A549 (cell line): ENCODE results near the gene CD99L2. TPM values are rescaled to one million over a fixed set of nuclear protein-coding genes. Genes with fewer than 3 reads are reported as not detected.

Source experiments
- ATAC-seq, 2 experiments: fragments of 200-7000 bp in 1 of 2; fragments of >200 bp in 1 of 2; cut with Nextera tagmentation in 1 of 2; cut with Tn5 transposase in 1 of 2; 3 replicates each; pipeline versions ENCODE4 v1.8.0 to v1.9.1; 2018 to 2020; ENCODE audit warnings: mild to moderate bottlenecking in 1 of 2, moderate library complexity in 1 of 2
- CTCF ChIA-PET: fragments of 300-600 bp; sonication (Branson Sonifier 250); formaldehyde crosslinking; extraction: SDS; loops from one replicate; lab custom pipeline; 2021; ENCODE audit warnings: antibody characterized with exemption, inconsistent platforms; lab: Yijun Ruan, JAX
- POLR2A ChIA-PET: fragments of 350-600 bp; formaldehyde crosslinking; extraction: SDS; loops from one replicate; lab custom pipeline; 2021; ENCODE audit warnings: antibody characterized with exemption, inconsistent platforms; lab: Yijun Ruan, JAX
- DNase-seq, 2 experiments: peaks; one replicate each; pipeline versions ENCODE4 v3.0.0 to v3.0.0-alpha.2; 2011 to 2016; ENCODE audit warnings: low read depth in 1 of 2, low spot score in 1 of 2
- FAIRE-seq: peaks from 2 replicates; lab custom pipeline; 2011; peaks lifted over from hg19 to GRCh38; lab: Jason Lieb, UNC
- H3K27ac ChIP-seq, 2 experiments: fragments of >200 bp; sonication (Bioruptor Twin); formaldehyde crosslinking; 3 replicates each; pipeline ENCODE4 v1.5.1; 2016 to 2017
- H3K4me1 ChIP-seq: fragments of >200 bp; sonication (Bioruptor Twin); formaldehyde crosslinking; 3 replicates; pipeline ENCODE4 v1.6.1; 2016
- H3K4me2 ChIP-seq: fragments of >200 bp; sonication (Bioruptor Twin); formaldehyde crosslinking; 3 replicates; pipeline ENCODE4 v1.6.1; 2016
- H3K4me3 ChIP-seq: fragments of >200 bp; sonication (Bioruptor Twin); formaldehyde crosslinking; 3 replicates; pipeline ENCODE4 v1.5.1; 2016
- H3K9me3 ChIP-seq: fragments of >200 bp; sonication (Bioruptor Twin); formaldehyde crosslinking; 3 replicates; pipeline ENCODE4 v1.6.1; 2016
- CBX2 ChIP-seq: fragments of 200-600 bp; sonication (generic); IDR thresholded peaks from 2 replicates; pipeline ENCODE4 v1.6.1; 2016; ENCODE audit warnings: low read depth, mild to moderate bottlenecking, borderline replicate concordance
- CEBPB ChIP-seq, 2 experiments: fragments of >200 bp in 1 of 2; sonication (Bioruptor Twin) in 1 of 2; formaldehyde crosslinking in 1 of 2; IDR thresholded peaks; 2 replicates each; pipeline ENCODE4 v1.6.1; 2012 to 2016
- CHD4 ChIP-seq: fragments of 200-600 bp; sonication (generic); IDR thresholded peaks from 2 replicates; pipeline ENCODE4 v1.6.1; 2016; ENCODE audit warnings: antibody characterized with exemption, mild to moderate bottlenecking, borderline replicate concordance
- EP300 ChIP-seq, 2 experiments: fragments of >200 bp; sonication (Bioruptor Twin); formaldehyde crosslinking; IDR thresholded peaks; 2 replicates in 1 of 2; 3 replicates in 1 of 2; pipeline ENCODE4 v1.6.1; 2016 to 2017
- FOSB ChIP-seq: fragments of 250-450 bp; sonication (Bioruptor Pico); IDR thresholded peaks from 2 replicates; pipeline ENCODE4 v1.5.0; 2020; ENCODE audit warnings: mild to moderate bottlenecking, moderate library complexity
- FOSL2 ChIP-seq, 2 experiments: fragments of 450-650 bp in 1 of 2; fragments of >200 bp in 1 of 2; sonication (Bioruptor Twin) in 1 of 2; formaldehyde crosslinking; IDR thresholded peaks; 2 replicates each; pipeline versions ENCODE4 v1.5.0 to v1.6.1; 2016 to 2020; ENCODE audit warnings: mild to moderate bottlenecking in 1 of 2, moderate library complexity in 1 of 2
- GATA3 ChIP-seq: IDR thresholded peaks from 2 replicates; pipeline ENCODE4 v1.6.1; 2012; ENCODE audit warnings: borderline replicate concordance
- KDM1A ChIP-seq: fragments of 200-600 bp; sonication (generic); IDR thresholded peaks from 2 replicates; pipeline ENCODE4 v1.6.1; 2016; ENCODE audit warnings: low read depth, mild to moderate bottlenecking
- MAFK ChIP-seq: fragments of 450-650 bp; IDR thresholded peaks from 2 replicates; pipeline ENCODE4 v1.6.1; 2014; ENCODE audit not compliant: partially characterized antibody
- POLR2A ChIP-seq: IDR thresholded peaks from 2 replicates; pipeline ENCODE4 v1.6.1; 2012; ENCODE audit warnings: mild to moderate bottlenecking, low read length
- RNF2 ChIP-seq: fragments of 200-600 bp; sonication (generic); IDR thresholded peaks from 2 replicates; pipeline ENCODE4 v1.6.1; 2016; ENCODE audit warnings: low read depth, mild to moderate bottlenecking, antibody characterized with exemption, moderate library complexity, borderline replicate concordance
- SMC3 ChIP-seq: fragments of >200 bp; sonication (Bioruptor Twin); formaldehyde crosslinking; IDR thresholded peaks from 3 replicates; pipeline ENCODE4 v1.6.1; 2018; ENCODE audit warnings: inconsistent platforms
- ZNF302 ChIP-seq: fragments of 250-450 bp; sonication (Bioruptor Pico); IDR thresholded peaks from 2 replicates; pipeline ENCODE4 v1.9.0; 2021; ENCODE audit warnings: inconsistent platforms, mild to moderate bottlenecking, moderate library complexity
- ZSCAN20 ChIP-seq: fragments of 250-450 bp; sonication (Bioruptor Pico); IDR thresholded peaks from 2 replicates; pipeline ENCODE4 v1.8.0; 2022; ENCODE audit warnings: mild to moderate bottlenecking, moderate library complexity
- WGBS: methylation state at CpG from one replicate; pipeline ENCODE4 v1.1.6; 2017; ENCODE audit errors: missing lambda C conversion rate; 5-methylcytosine and 5-hydroxymethylcytosine counted together
- polyA plus RNA-seq, 4 experiments: library from polyadenylated mRNA; depleted of rRNA in 3 of 4; stranded (reverse); fragments of >200 nt; fragmentation: RNase III in 1 of 4; extraction: RNeasy Plus Mini Kit Qiagen cat#74134 plus additional on column Dnase treatment in 1 of 4; gene quantifications; 2 replicates in 3 of 4; 3 replicates in 1 of 4; pipeline ENCODE4 v1.2.3, GENCODE V29; 2011 to 2017
- TF ChIP-seq, protein P1 (sequence below): fragments of 250-450 bp; sonication (Bioruptor Pico); IDR thresholded peaks from 2 replicates; pipeline ENCODE4 v1.5.0; 2020; ENCODE audit warnings: low read depth, mild to moderate bottlenecking, moderate library complexity
- TF ChIP-seq, protein P2 (sequence below): fragments of 450-650 bp; IDR thresholded peaks from 2 replicates; pipeline ENCODE4 v1.6.1; 2014; ENCODE audit warnings: antibody characterized with exemption
- TF ChIP-seq, protein P3 (sequence below): fragments of 150-350 bp; IDR thresholded peaks from 2 replicates; pipeline ENCODE4 v1.6.1; 2014; ENCODE audit warnings: low read depth, mild to moderate bottlenecking, low read length
- TF ChIP-seq, protein P4 (sequence below): fragments of 200-600 bp; sonication (generic); IDR thresholded peaks from 2 replicates; pipeline ENCODE4 v1.6.1; 2016; ENCODE audit warnings: antibody characterized with exemption, mild to moderate bottlenecking, moderate library complexity
- TF ChIP-seq, protein P5 (sequence below): IDR thresholded peaks from 2 replicates; pipeline ENCODE4 v1.6.1; 2012; ENCODE audit warnings: low read depth, borderline replicate concordance
- TF ChIP-seq, protein P6 (sequence below): fragments of 250-450 bp; sonication (Bioruptor Pico); IDR thresholded peaks from 2 replicates; pipeline ENCODE4 v1.5.0; 2021; ENCODE audit warnings: mild to moderate bottlenecking, moderate library complexity, borderline replicate concordance

The CD99L2 gene
- polyA plus RNA-seq, 2 of the 4 experiments (the other 2 are of a cell fraction): 50.5 to 66.5 TPM

DNA sequence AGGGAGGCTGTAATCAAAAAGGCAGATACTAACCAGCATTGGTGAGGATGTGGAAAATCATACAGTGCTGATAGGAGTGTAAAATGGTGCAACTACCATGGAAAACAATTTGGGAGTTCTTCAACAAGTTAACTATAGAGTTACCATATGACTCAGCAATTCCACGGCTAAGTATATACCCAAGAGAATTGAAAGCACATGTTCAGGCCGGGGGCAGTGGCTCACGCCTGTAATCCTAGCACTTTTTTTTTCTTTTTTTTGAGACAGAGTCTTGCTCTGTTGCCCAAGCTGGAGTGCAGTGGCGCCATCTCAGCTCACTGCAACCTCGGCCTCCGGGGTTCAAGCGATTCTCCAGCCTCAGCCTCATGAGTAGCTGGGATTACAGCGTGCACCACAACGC is 15.0 kb upstream of the CD99L2 start:
- H3K4me1 ChIP-seq: no peaks in the 10 kb centered on the region
- H3K27ac ChIP-seq: peak overlapping the region; percentile 39 to 55; a peak in 4 of 6 replicates
- DNase-seq: no peak
- FAIRE-seq: no peak
- H3K4me3 ChIP-seq: no peak overlapping the region
- H3K9me3 ChIP-seq: no peaks in the 10 kb centered on the region
- POLR2A ChIA-PET: no interaction called here
- WGBS: 81% methylated on average over 9 of the region's 9 CpGs
- TF ChIP-seq MAFK: peak; percentile 67
- TF ChIP-seq, protein P1, sequence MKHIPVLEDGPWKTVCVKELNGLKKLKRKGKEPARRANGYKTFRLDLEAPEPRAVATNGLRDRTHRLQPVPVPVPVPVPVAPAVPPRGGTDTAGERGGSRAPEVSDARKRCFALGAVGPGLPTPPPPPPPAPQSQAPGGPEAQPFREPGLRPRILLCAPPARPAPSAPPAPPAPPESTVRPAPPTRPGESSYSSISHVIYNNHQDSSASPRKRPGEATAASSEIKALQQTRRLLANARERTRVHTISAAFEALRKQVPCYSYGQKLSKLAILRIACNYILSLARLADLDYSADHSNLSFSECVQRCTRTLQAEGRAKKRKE (CRISPR knock-in tag): no peak
- no peak for TF ChIP-seq FOSL2 (IDR thresholded peaks at IDR 0.05)
- TF ChIP-seq FOSL2 (CRISPR knock-in tag; IDR thresholded peaks at IDR 0.05): no peak
- H3K4me2 ChIP-seq: no peak overlapping the region
- CTCF ChIA-PET: no interaction called here
- ATAC-seq: no peak

DNA sequence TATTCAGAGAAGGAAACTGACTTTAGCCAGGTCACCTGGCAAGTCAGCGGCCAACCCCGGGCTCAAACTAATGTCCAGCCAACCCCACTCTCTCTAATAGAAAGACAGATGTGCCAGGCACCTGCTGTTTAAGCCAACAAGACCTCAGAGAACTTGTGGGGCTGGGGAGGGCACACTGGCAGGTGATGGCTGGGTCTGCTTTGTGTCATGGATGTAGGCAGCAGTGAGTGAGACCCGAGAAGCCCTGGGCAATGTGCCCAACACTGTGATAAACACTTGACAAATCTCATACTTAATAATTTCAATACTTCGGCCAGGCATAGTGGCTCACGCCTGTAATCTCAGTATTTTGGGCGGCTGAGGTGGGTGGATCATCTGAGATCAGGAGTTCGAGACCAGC is 9.0 kb upstream of the CD99L2 start:
- POLR2A ChIA-PET: no interaction called here
- FAIRE-seq (no peak), ATAC-seq (no peak), DNase-seq (no peak)
- H3K4me3 ChIP-seq: no peak overlapping the region
- TF ChIP-seq, protein P2, sequence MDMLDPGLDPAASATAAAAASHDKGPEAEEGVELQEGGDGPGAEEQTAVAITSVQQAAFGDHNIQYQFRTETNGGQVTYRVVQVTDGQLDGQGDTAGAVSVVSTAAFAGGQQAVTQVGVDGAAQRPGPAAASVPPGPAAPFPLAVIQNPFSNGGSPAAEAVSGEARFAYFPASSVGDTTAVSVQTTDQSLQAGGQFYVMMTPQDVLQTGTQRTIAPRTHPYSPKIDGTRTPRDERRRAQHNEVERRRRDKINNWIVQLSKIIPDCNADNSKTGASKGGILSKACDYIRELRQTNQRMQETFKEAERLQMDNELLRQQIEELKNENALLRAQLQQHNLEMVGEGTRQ: no peak
- TF ChIP-seq ZNF302 (CRISPR knock-in tag): no peak
- TF ChIP-seq, protein P3, sequence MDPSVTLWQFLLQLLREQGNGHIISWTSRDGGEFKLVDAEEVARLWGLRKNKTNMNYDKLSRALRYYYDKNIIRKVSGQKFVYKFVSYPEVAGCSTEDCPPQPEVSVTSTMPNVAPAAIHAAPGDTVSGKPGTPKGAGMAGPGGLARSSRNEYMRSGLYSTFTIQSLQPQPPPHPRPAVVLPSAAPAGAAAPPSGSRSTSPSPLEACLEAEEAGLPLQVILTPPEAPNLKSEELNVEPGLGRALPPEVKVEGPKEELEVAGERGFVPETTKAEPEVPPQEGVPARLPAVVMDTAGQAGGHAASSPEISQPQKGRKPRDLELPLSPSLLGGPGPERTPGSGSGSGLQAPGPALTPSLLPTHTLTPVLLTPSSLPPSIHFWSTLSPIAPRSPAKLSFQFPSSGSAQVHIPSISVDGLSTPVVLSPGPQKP: no peak
- TF ChIP-seq POLR2A: no peak
- no peak for TF ChIP-seq FOSB
- H3K4me2 ChIP-seq: no peak overlapping the region
- WGBS: 89% methylated on average over 7 of the region's 7 CpGs
- H3K27ac ChIP-seq: no peak overlapping the region
- CTCF ChIA-PET: no interaction called here
- no peaks in the 10 kb centered on the region for H3K9me3 ChIP-seq
- H3K4me1 ChIP-seq: peaks cover 6% of the 10 kb centered on the region; the same call in 1 of the 3 replicates

DNA sequence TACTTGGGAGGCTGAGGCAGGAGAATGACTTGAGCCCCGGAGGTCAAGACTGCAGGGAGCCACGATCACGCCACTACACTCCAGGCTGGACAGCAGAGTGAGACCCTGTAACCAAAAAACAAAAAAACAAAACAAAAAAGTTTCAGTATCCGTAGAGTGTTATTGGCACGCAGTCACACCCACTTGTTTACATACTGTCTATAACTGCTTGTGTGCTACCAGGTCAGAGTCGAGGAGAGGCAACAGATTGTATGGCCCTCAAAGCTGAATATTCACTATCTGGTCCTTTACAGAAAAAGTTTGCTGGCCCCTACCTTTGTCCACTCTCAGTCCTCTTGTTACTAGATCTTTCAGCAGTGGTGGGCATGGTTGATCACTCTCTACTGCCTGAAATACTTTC is 8.2 kb upstream of the CD99L2 start:
- peaks cover 8% of the 10 kb centered on the region; the same call in 1 of the 3 replicates for H3K4me1 ChIP-seq
- no peak overlapping the region for H3K27ac ChIP-seq
- DNase-seq: no peak
- H3K4me2 ChIP-seq: no peak overlapping the region
- no peak overlapping the region for H3K4me3 ChIP-seq
- 86% methylated on average over 6 of the region's 6 CpGs for WGBS
- ChIA-PET POLR2A (no interaction called here), CTCF (interaction anchor here (0.7 kb wide), 1 partner anchor 1263 kb away, joined by 3 read pairs; no protein-coding TSS in a partner anchor)
- ATAC-seq: no peak
- FAIRE-seq: no peak
- H3K9me3 ChIP-seq: no peaks in the 10 kb centered on the region
- TF ChIP-seq CHD4 (no peak), EP300 (IDR thresholded peaks at IDR 0.05) (no peak), SMC3 (no peak), RNF2 (no peak), GATA3 (no peak), ZNF302 (CRISPR knock-in tag) (no peak), KDM1A (no peak), CEBPB (IDR thresholded peaks at IDR 0.05) (no peak), CBX2 (no peak), ZSCAN20 (CRISPR knock-in tag) (no peak)
- TF ChIP-seq, protein P4, sequence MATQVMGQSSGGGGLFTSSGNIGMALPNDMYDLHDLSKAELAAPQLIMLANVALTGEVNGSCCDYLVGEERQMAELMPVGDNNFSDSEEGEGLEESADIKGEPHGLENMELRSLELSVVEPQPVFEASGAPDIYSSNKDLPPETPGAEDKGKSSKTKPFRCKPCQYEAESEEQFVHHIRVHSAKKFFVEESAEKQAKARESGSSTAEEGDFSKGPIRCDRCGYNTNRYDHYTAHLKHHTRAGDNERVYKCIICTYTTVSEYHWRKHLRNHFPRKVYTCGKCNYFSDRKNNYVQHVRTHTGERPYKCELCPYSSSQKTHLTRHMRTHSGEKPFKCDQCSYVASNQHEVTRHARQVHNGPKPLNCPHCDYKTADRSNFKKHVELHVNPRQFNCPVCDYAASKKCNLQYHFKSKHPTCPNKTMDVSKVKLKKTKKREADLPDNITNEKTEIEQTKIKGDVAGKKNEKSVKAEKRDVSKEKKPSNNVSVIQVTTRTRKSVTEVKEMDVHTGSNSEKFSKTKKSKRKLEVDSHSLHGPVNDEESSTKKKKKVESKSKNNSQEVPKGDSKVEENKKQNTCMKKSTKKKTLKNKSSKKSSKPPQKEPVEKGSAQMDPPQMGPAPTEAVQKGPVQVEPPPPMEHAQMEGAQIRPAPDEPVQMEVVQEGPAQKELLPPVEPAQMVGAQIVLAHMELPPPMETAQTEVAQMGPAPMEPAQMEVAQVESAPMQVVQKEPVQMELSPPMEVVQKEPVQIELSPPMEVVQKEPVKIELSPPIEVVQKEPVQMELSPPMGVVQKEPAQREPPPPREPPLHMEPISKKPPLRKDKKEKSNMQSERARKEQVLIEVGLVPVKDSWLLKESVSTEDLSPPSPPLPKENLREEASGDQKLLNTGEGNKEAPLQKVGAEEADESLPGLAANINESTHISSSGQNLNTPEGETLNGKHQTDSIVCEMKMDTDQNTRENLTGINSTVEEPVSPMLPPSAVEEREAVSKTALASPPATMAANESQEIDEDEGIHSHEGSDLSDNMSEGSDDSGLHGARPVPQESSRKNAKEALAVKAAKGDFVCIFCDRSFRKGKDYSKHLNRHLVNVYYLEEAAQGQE: no peak
- TF ChIP-seq, protein P2: no peak
- TF ChIP-seq, protein P3: no peak
- TF ChIP-seq, protein P5, sequence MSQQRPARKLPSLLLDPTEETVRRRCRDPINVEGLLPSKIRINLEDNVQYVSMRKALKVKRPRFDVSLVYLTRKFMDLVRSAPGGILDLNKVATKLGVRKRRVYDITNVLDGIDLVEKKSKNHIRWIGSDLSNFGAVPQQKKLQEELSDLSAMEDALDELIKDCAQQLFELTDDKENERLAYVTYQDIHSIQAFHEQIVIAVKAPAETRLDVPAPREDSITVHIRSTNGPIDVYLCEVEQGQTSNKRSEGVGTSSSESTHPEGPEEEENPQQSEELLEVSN: no peak
- TF ChIP-seq, protein P6, sequence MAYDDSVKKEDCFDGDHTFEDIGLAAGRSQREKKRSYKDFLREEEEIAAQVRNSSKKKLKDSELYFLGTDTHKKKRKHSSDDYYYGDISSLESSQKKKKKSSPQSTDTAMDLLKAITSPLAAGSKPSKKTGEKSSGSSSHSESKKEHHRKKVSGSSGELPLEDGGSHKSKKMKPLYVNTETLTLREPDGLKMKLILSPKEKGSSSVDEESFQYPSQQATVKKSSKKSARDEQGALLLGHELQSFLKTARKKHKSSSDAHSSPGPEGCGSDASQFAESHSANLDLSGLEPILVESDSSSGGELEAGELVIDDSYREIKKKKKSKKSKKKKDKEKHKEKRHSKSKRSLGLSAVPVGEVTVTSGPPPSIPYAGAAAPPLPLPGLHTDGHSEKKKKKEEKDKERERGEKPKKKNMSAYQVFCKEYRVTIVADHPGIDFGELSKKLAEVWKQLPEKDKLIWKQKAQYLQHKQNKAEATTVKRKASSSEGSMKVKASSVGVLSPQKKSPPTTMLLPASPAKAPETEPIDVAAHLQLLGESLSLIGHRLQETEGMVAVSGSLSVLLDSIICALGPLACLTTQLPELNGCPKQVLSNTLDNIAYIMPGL (CRISPR knock-in tag): no peak
